M059J (cell line): ENCODE data around the gene APOA4. TPM values are rescaled to one million over a fixed set of nuclear protein-coding genes. Genes with fewer than 3 reads are reported as not detected.

Source experiments
- DNase-seq: peaks from one replicate; pipeline ENCODE4 v3.0.0-alpha.2; 2012; ENCODE audit warnings: low read depth
- total RNA-seq: library from RNA; depleted of rRNA; stranded (reverse); fragments of >200 nt; shearing (Covaris generic); gene quantifications from 2 replicates; pipeline ENCODE4 v1.2.3, GENCODE V29; 2014; rRNA removed

The APOA4 gene
- not detected in 2 replicates for total RNA-seq

- no peak for DNase-seq
These were observed at the start of gene APOA4 for GRCh38 chr11:116823031-116823843. Gene APOA4 (minus strand): TSS chr11:116823304. CDS start chr11:116823191, 113 bp downstream.

GRCh38 chr11:116871248-116871647 lies 48.1 kb upstream of the APOA4 start:
- peak; percentile 91 for DNase-seq

- no peak for DNase-seq
These were observed 47.0 kb upstream of the APOA4 start for GRCh38 chr11:116870054-116870453.

GRCh38 chr11:116869610-116870009 lies 46.5 kb upstream of the APOA4 start:
- DNase-seq, result no peak

- DNase-seq, result no peak
These were observed 45.0 kb upstream of the APOA4 start for GRCh38 chr11:116868066-116868465.

GRCh38 chr11:116867619-116868018 lies 44.5 kb upstream of the APOA4 start:
- DNase-seq, result no peak

- no peak for DNase-seq
These were observed 43.8 kb upstream of the APOA4 start for GRCh38 chr11:116866804-116867455.

- no peak for DNase-seq
These were observed 42.6 kb upstream of the APOA4 start for GRCh38 chr11:116865696-116866095.

- no peak for DNase-seq
These were observed 41.4 kb upstream of the APOA4 start for GRCh38 chr11:116864531-116864930.

- peak; percentile 39 for DNase-seq
These were observed 39.8 kb upstream of the APOA4 start for GRCh38 chr11:116862951-116863350.

- no peak for DNase-seq
These were observed 39.1 kb upstream of the APOA4 start for GRCh38 chr11:116862185-116862584.

- DNase-seq, result peak; percentile 97
These were observed 38.4 kb upstream of the APOA4 start for GRCh38 chr11:116861539-116861938.

GRCh38 chr11:116860303-116860702 lies 37.2 kb upstream of the APOA4 start:
- no peak for DNase-seq

GRCh38 chr11:116859175-116859574 lies 36.1 kb upstream of the APOA4 start:
- DNase-seq, result no peak

GRCh38 chr11:116857936-116858335 lies 34.8 kb upstream of the APOA4 start:
- DNase-seq, result no peak

- no peak for DNase-seq
These were observed 34.2 kb upstream of the APOA4 start for GRCh38 chr11:116857316-116857715.

- no peak for DNase-seq
These were observed 33.3 kb upstream of the APOA4 start for GRCh38 chr11:116856423-116856822.

GRCh38 chr11:116855413-116855812 lies 32.3 kb upstream of the APOA4 start:
- no peak for DNase-seq

- peak; percentile 99 for DNase-seq
These were observed 30.5 kb upstream of the APOA4 start for GRCh38 chr11:116853461-116854073.

GRCh38 chr11:116852261-116853031 lies 29.3 kb upstream of the APOA4 start:
- peak; percentile 87 for DNase-seq

- peak; percentile 48 for DNase-seq
These were observed 28.5 kb upstream of the APOA4 start for GRCh38 chr11:116851626-116852025.

GRCh38 chr11:116849486-116849885 lies 26.4 kb upstream of the APOA4 start:
- DNase-seq, result no peak
